Cardiac muscle cell (in vitro differentiated cells and primary cell): ENCODE data around the gene TAF5L. TPM values are rescaled to one million over a fixed set of nuclear protein-coding genes. Genes with fewer than 3 reads are reported as not detected.
"Not testable (repeated sequence)": the region's sequence is repeated elsewhere in the genome, so short reads cannot be mapped to it uniquely, and the experiment has no call there.

Source experiments
- DNase-seq, 2 donors: peaks; one replicate each; pipeline versions ENCODE4 v3.0.0 to v3.0.0-alpha.2; 2010 to 2017; ENCODE audit warnings: low read depth in 1 of 2, low spot score in 1 of 2
- H3K27ac ChIP-seq: fragments of 200-600 bp; sonication (generic); 2 replicates; pipeline ENCODE4 v1.5.1; 2016
- H3K27me3 ChIP-seq: fragments of 200-600 bp; sonication (generic); 2 replicates; pipeline ENCODE4 v1.6.0; 2016; ENCODE audit warnings: control low read depth
- H3K36me3 ChIP-seq: fragments of 200-600 bp; sonication (generic); 2 replicates; pipeline ENCODE4 v1.5.1; 2016; ENCODE audit warnings: control low read depth
- H3K4me1 ChIP-seq: fragments of 200-600 bp; sonication (generic); 2 replicates; pipeline ENCODE4 v1.8.1; 2017; ENCODE audit warnings: low read depth, mild to moderate bottlenecking, mixed run types
- H3K4me3 ChIP-seq: fragments of 200-600 bp; sonication (generic); 2 replicates; pipeline ENCODE4 v1.5.1; 2016; ENCODE audit warnings: mild to moderate bottlenecking
- H3K9me3 ChIP-seq: fragments of 200-600 bp; sonication (generic); 2 replicates; pipeline ENCODE4 v1.5.1; 2017; ENCODE audit warnings: low read depth, mild to moderate bottlenecking, control low read depth
- polyA plus RNA-seq: library from polyadenylated mRNA; unstranded; fragments of >200 nt; fragmentation: Nextera tagmentation; extraction: Ambion mirVana; gene quantifications from 2 replicates; pipeline ENCODE4 v1.2.1, GENCODE V29; 2016
- total RNA-seq: library from RNA; depleted of rRNA; stranded (reverse); fragments of >200 nt; gene quantifications from 2 replicates; pipeline ENCODE4 v1.2.3, GENCODE V29; 2016
- TF ChIP-seq, protein P1 (sequence below): IDR thresholded peaks from 2 replicates; pipeline ENCODE4 v1.5.1; 2012; ENCODE audit warnings: low read depth, mild to moderate bottlenecking, low read length

The TAF5L gene
- total and polyA plus RNA-seq, 2 experiments from 2014 or later: 2.5 to 9.6 TPM

- TF ChIP-seq, protein P1, sequence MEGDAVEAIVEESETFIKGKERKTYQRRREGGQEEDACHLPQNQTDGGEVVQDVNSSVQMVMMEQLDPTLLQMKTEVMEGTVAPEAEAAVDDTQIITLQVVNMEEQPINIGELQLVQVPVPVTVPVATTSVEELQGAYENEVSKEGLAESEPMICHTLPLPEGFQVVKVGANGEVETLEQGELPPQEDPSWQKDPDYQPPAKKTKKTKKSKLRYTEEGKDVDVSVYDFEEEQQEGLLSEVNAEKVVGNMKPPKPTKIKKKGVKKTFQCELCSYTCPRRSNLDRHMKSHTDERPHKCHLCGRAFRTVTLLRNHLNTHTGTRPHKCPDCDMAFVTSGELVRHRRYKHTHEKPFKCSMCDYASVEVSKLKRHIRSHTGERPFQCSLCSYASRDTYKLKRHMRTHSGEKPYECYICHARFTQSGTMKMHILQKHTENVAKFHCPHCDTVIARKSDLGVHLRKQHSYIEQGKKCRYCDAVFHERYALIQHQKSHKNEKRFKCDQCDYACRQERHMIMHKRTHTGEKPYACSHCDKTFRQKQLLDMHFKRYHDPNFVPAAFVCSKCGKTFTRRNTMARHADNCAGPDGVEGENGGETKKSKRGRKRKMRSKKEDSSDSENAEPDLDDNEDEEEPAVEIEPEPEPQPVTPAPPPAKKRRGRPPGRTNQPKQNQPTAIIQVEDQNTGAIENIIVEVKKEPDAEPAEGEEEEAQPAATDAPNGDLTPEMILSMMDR: no peak
- no peak overlapping the region for H3K4me3 ChIP-seq
- no peak overlapping the region for H3K27ac ChIP-seq
These were observed 2.1 kb downstream of the TAF5L start for GRCh38 chr1:229623838-229624237.

GRCh38 chr1:229623225-229623624, 2.7 kb downstream of the TAF5L start:
- Histone ChIP-seq H3K27me3 (no peaks in the 10 kb centered on the region), H3K4me1 (peaks cover 17% of the 10 kb centered on the region), H3K9me3 (no peaks in the 10 kb centered on the region), H3K4me3 (no peak overlapping the region), H3K27ac (no peak overlapping the region), H3K36me3 (no peaks in the 10 kb centered on the region)
- no peak for DNase-seq
- TF ChIP-seq, protein P1: no peak

More at GRCh38 chr1:229623838-229624237, 2.1 kb downstream of the TAF5L start:
- no peaks in the 10 kb centered on the region for H3K36me3 ChIP-seq
- no peaks in the 10 kb centered on the region for H3K27me3 ChIP-seq
- no peak for DNase-seq
- peaks cover 17% of the 10 kb centered on the region for H3K4me1 ChIP-seq
- no peaks in the 10 kb centered on the region for H3K9me3 ChIP-seq

DNA sequence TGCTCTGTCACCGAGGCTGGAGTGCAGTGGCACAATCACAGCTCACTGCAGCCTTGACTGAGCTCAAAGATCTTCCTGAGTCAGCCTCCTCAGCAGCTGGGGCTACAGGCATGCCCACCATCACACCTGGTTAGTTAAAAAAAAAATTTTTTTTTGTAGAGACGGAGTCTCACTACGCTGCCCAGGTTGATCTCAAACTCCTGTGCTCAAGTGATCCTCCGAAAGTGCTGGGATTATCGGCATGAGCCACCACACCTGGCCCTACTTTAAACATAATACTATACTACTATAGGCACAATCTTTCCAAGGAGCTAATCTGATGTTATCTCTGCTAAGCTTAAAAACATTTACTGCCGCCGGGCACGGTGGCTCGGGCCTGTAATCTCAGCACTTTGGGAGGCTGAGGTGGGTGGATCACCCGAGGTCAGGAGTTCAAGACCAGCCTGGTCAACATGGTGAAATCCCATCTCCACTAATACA, 3.2 kb downstream of the TAF5L start:
- not testable (repeated sequence) for H3K36me3 ChIP-seq, H3K9me3 ChIP-seq, DNase-seq, H3K27me3 ChIP-seq, H3K27ac ChIP-seq, H3K4me3 ChIP-seq
- H3K4me1 ChIP-seq: peaks cover 17% of the 10 kb centered on the region

DNA sequence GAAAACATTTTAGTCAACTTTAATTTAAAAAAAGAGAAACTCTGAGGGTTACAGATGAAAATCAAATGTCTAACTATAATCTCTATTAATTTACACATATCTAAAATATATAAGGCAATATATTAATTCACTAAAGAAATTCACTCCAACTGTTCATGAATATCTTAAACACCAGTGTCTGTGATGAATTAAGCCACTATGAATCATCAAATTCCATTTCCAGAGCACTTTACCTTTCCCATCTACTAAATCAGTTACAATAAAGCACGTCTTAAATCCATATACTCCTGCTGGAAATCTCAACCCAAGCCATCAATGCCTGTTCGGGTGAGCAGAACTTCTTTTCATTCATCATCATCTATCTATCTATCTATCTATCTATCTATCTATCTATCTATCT, 4.3 kb downstream of the TAF5L start:
- Histone ChIP-seq H3K27me3 (no peaks in the 10 kb centered on the region), H3K9me3 (no peaks in the 10 kb centered on the region), H3K27ac (no peak overlapping the region), H3K36me3 (no peaks in the 10 kb centered on the region), H3K4me1 (peaks cover 7% of the 10 kb centered on the region), H3K4me3 (no peak overlapping the region)
- no peak for DNase-seq
- TF ChIP-seq, protein P1: no peak

- H3K4me1 ChIP-seq: peaks cover 6% of the 10 kb centered on the region
- H3K4me3 ChIP-seq: no peak overlapping the region
- H3K27ac ChIP-seq: no peak overlapping the region
- H3K9me3 ChIP-seq: no peaks in the 10 kb centered on the region
- no peaks in the 10 kb centered on the region for H3K27me3 ChIP-seq
- DNase-seq: peak in 1 of 2 donors; percentile 80
- H3K36me3 ChIP-seq: no peaks in the 10 kb centered on the region
- TF ChIP-seq, protein P1: no peak
These were observed 5.0 kb downstream of the TAF5L start for GRCh38 chr1:229620876-229621275.

- H3K36me3 ChIP-seq: no peaks in the 10 kb centered on the region
- H3K9me3 ChIP-seq: no peaks in the 10 kb centered on the region
- H3K4me1 ChIP-seq: peaks cover 3% of the 10 kb centered on the region
- H3K4me3 ChIP-seq: no peak overlapping the region
- no peaks in the 10 kb centered on the region for H3K27me3 ChIP-seq
- no peak for DNase-seq
- no peak overlapping the region for H3K27ac ChIP-seq
- TF ChIP-seq, protein P1: no peak
These were observed 6.3 kb downstream of the TAF5L start for GRCh38 chr1:229619614-229620013.
